ENCODE measurements around the gene ADAM33. TPM values are rescaled to one million over a fixed set of nuclear protein-coding genes. Genes with fewer than 3 reads are reported as not detected.

Gene ADAM33
- polyA plus RNA-seq, 2 of the 4 experiments (the other 2 are of a cell fraction) = 0.08 to 0.14 TPM

DNA sequence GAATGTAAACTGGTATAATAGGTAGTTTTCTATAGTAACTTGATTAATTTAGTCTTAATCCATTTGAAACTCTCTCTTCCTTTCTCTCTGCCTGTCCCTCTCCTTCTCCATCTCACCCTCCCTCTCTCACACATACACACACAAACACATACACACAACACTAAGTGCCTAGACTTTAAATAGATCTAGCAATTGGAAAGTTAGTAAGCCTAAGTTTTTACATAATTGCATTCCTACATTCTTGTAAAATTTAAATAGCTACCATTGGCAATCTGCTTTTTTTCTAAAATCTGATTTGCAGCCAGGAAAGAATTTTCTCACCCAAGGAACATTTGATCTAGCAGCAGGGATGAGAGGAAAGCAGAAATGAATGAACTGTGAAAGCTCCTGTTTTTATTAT, 34.3 kb downstream of the ADAM33 start (continued):
- TF ChIP-seq EHMT2 (IDR thresholded peaks at IDR 0.05; ENCODE audit: low read depth) = no peak
- no peak for TF ChIP-seq HEYL (CRISPR knock-in tag; IDR thresholded peaks at IDR 0.05)
- TF ChIP-seq NR3C1 (IDR thresholded peaks at IDR 0.05) = no peak
- TF ChIP-seq GATA3 (IDR thresholded peaks at IDR 0.05; ENCODE audit: borderline replicate concordance) = no peak
- TF ChIP-seq NFE2L2 (conservative IDR thresholded peaks at IDR 0.05; ENCODE audit: low read length) = no peak
- no peak for TF ChIP-seq ZSCAN20 (CRISPR knock-in tag; IDR thresholded peaks at IDR 0.05)

DNA sequence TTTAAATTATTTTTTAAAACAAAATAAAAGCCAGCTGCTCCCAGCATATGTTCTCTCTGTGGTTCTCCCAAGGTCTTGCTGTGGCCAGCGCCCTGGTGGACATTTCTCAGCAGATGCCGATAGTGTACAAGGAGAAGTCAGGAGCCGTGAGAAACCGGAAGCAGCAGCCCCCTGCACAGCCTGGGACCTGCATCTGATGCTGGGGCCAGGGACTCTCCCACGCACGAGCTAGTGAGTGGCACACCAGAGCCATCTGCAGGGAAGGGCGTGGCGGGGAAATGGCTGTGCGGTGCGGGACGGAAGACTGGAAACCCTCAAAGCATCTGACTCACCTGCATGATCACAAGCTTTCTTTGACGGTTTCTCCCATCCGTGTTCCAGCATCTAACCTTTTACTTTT, 35.2 kb downstream of the ADAM33 start:
- WGBS (ENCODE audit: missing lambda C conversion rate) = 92% methylated on average over 13 of the region's 13 CpGs
- no peak for DNase-seq (ENCODE audit: low read depth in 1 of 2, low spot score in 1 of 2)
- Histone ChIP-seq H3K4me3 (no peak overlapping the region), H3K9me3 (no peaks in the 10 kb centered on the region), H3K4me1 (no peaks in the 10 kb centered on the region), H3K27ac (no peak overlapping the region), H3K4me2 (no peak overlapping the region)
- ChIA-PET POLR2A (no interaction called here), CTCF (interaction anchor here (1.0 to 1.3 kb wide), 2 partner anchors 10 to 64 kb away, joined by 4 to 6 read pairs; no protein-coding TSS in a partner anchor)
- no peak; a peak in 1 of 6 replicates for ATAC-seq
- TF ChIP-seq ZFP36 (IDR thresholded peaks at IDR 0.05; ENCODE audit: borderline replicate concordance, partially characterized antibody) (no peak), FOXS1 (CRISPR knock-in tag; IDR thresholded peaks at IDR 0.05) (no peak), CEBPB (IDR thresholded peaks at IDR 0.05) (no peak), MAZ (IDR thresholded peaks at IDR 0.05; ENCODE audit: borderline replicate concordance, low read depth, low read length) (no peak), JUNB (IDR thresholded peaks at IDR 0.05) (no peak), NR3C1 (IDR thresholded peaks at IDR 0.05) (no peak), RCOR1 (IDR thresholded peaks at IDR 0.05; ENCODE audit: low read depth, low read length) (no peak), EP300 (IDR thresholded peaks at IDR 0.05) (no peak), HOXB13 (CRISPR knock-in tag; IDR thresholded peaks at IDR 0.05; ENCODE audit: low read depth) (no peak)
- TF ChIP-seq, protein P1, sequence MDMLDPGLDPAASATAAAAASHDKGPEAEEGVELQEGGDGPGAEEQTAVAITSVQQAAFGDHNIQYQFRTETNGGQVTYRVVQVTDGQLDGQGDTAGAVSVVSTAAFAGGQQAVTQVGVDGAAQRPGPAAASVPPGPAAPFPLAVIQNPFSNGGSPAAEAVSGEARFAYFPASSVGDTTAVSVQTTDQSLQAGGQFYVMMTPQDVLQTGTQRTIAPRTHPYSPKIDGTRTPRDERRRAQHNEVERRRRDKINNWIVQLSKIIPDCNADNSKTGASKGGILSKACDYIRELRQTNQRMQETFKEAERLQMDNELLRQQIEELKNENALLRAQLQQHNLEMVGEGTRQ (IDR thresholded peaks at IDR 0.05) = no peak
- TF ChIP-seq, protein P2, sequence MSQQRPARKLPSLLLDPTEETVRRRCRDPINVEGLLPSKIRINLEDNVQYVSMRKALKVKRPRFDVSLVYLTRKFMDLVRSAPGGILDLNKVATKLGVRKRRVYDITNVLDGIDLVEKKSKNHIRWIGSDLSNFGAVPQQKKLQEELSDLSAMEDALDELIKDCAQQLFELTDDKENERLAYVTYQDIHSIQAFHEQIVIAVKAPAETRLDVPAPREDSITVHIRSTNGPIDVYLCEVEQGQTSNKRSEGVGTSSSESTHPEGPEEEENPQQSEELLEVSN (IDR thresholded peaks at IDR 0.05; ENCODE audit: borderline replicate concordance, low read depth) = no peak
- no peak for FAIRE-seq

DNA sequence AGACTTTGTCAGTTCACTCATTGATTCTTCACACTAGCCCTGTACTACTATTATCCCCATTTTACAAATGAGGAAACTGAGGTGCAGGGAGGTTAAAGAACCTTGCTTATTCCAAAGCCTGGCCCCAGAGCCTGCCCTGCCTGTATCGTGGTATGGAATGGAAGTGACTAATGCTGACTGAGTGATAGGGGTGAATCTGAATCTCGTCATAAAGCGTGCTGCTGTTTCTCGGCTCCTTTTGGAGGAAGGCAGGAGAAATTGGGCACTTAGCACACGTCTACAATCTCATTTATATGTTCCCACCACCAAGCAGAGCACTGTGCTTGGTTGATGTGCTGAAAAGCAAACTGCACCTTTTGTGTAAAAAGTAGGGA, 35.8 kb downstream of the ADAM33 start:
- no peak overlapping the region for H3K27ac ChIP-seq
- H3K9me3 ChIP-seq = no peaks in the 10 kb centered on the region
- H3K4me3 ChIP-seq = no peak overlapping the region
- no peaks in the 10 kb centered on the region for H3K4me1 ChIP-seq
- ATAC-seq (no peak), FAIRE-seq (no peak), DNase-seq (ENCODE audit: low read depth in 1 of 2, low spot score in 1 of 2) (no peak)
- 80% methylated on average over 5 of the region's 5 CpGs for WGBS (ENCODE audit: missing lambda C conversion rate)
- ChIA-PET POLR2A (no interaction called here), CTCF (interaction anchor here (0.6 to 1.3 kb wide), 2 partner anchors 9 to 65 kb away, joined by 3 to 6 read pairs; no protein-coding TSS in a partner anchor)
- H3K4me2 ChIP-seq = no peak overlapping the region
- TF ChIP-seq FOSL2 (IDR thresholded peaks at IDR 0.05) = no peak
- TF ChIP-seq FOSL2 (CRISPR knock-in tag; IDR thresholded peaks at IDR 0.05) = no peak
- TF ChIP-seq, protein P3, sequence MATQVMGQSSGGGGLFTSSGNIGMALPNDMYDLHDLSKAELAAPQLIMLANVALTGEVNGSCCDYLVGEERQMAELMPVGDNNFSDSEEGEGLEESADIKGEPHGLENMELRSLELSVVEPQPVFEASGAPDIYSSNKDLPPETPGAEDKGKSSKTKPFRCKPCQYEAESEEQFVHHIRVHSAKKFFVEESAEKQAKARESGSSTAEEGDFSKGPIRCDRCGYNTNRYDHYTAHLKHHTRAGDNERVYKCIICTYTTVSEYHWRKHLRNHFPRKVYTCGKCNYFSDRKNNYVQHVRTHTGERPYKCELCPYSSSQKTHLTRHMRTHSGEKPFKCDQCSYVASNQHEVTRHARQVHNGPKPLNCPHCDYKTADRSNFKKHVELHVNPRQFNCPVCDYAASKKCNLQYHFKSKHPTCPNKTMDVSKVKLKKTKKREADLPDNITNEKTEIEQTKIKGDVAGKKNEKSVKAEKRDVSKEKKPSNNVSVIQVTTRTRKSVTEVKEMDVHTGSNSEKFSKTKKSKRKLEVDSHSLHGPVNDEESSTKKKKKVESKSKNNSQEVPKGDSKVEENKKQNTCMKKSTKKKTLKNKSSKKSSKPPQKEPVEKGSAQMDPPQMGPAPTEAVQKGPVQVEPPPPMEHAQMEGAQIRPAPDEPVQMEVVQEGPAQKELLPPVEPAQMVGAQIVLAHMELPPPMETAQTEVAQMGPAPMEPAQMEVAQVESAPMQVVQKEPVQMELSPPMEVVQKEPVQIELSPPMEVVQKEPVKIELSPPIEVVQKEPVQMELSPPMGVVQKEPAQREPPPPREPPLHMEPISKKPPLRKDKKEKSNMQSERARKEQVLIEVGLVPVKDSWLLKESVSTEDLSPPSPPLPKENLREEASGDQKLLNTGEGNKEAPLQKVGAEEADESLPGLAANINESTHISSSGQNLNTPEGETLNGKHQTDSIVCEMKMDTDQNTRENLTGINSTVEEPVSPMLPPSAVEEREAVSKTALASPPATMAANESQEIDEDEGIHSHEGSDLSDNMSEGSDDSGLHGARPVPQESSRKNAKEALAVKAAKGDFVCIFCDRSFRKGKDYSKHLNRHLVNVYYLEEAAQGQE (IDR thresholded peaks at IDR 0.05) = no peak
- no peak for TF ChIP-seq TP53 (CRISPR knock-in tag; IDR thresholded peaks at IDR 0.05)
- no peak for TF ChIP-seq CEBPB (IDR thresholded peaks at IDR 0.05)
- no peak for TF ChIP-seq EP300 (IDR thresholded peaks at IDR 0.05)
- TF ChIP-seq, protein P2 (IDR thresholded peaks at IDR 0.05; ENCODE audit: borderline replicate concordance, low read depth) = no peak
- TF ChIP-seq, protein P1 (IDR thresholded peaks at IDR 0.05) = no peak
- no peak for TF ChIP-seq HOXA7 (CRISPR knock-in tag; IDR thresholded peaks at IDR 0.05)
- TF ChIP-seq, protein P4, sequence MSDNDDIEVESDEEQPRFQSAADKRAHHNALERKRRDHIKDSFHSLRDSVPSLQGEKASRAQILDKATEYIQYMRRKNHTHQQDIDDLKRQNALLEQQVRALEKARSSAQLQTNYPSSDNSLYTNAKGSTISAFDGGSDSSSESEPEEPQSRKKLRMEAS (IDR thresholded peaks at IDR 0.05) = no peak
- no peak for TF ChIP-seq PHF8 (IDR thresholded peaks at IDR 0.05; ENCODE audit: borderline replicate concordance, low read depth)
- TF ChIP-seq, protein P5, sequence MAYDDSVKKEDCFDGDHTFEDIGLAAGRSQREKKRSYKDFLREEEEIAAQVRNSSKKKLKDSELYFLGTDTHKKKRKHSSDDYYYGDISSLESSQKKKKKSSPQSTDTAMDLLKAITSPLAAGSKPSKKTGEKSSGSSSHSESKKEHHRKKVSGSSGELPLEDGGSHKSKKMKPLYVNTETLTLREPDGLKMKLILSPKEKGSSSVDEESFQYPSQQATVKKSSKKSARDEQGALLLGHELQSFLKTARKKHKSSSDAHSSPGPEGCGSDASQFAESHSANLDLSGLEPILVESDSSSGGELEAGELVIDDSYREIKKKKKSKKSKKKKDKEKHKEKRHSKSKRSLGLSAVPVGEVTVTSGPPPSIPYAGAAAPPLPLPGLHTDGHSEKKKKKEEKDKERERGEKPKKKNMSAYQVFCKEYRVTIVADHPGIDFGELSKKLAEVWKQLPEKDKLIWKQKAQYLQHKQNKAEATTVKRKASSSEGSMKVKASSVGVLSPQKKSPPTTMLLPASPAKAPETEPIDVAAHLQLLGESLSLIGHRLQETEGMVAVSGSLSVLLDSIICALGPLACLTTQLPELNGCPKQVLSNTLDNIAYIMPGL (CRISPR knock-in tag; IDR thresholded peaks at IDR 0.05; ENCODE audit: borderline replicate concordance) = no peak
- TF ChIP-seq, protein P6, sequence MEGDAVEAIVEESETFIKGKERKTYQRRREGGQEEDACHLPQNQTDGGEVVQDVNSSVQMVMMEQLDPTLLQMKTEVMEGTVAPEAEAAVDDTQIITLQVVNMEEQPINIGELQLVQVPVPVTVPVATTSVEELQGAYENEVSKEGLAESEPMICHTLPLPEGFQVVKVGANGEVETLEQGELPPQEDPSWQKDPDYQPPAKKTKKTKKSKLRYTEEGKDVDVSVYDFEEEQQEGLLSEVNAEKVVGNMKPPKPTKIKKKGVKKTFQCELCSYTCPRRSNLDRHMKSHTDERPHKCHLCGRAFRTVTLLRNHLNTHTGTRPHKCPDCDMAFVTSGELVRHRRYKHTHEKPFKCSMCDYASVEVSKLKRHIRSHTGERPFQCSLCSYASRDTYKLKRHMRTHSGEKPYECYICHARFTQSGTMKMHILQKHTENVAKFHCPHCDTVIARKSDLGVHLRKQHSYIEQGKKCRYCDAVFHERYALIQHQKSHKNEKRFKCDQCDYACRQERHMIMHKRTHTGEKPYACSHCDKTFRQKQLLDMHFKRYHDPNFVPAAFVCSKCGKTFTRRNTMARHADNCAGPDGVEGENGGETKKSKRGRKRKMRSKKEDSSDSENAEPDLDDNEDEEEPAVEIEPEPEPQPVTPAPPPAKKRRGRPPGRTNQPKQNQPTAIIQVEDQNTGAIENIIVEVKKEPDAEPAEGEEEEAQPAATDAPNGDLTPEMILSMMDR (IDR thresholded peaks at IDR 0.05) = no peak
- TF ChIP-seq JUNB (IDR thresholded peaks at IDR 0.05) = no peak

Measured in A549 (cell line).